DMS153 (cell line): Measurements from ENCODE around the gene GAS1.

Experiments used
- DNase-seq: peaks from one replicate; lab custom pipeline; 2025; lab: John Stamatoyannopoulos, UW

GAS1 gene

DNA sequence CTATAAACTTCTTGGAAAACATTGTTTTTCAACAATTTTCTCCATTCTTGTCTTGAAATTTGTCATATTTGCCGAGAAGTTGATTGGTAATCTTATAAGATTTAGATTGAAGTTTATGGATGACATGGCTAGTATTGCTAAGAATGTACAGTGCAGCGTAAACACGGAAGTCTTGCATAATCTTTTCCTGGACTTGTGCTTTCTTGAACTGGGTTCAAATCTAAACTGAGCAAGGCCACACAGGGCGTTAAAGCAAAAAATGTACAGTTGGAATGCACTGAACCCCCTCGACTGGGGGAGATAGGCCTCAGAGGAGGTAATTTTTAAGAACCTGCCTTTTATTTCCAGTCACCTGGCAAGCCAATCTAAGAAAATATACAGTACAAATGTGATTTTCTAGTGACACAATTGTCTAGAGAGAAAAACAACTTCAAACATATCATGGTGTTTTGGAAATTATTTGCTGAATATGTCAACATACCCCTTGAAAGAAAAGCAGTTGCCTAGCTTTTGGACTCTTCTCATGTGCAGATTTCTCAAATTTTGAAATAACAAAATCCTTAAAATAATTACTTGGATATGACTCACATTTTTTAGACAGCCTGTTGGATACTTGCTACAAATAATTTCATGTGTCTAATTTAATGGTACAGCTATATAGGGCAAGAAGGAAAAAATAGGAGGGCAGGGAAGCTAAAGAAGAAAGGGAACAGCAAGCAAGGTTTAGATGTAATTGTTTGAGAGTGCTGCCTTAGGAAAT is 18.5 kb upstream of the GAS1 start:
- no peak for DNase-seq

DNA sequence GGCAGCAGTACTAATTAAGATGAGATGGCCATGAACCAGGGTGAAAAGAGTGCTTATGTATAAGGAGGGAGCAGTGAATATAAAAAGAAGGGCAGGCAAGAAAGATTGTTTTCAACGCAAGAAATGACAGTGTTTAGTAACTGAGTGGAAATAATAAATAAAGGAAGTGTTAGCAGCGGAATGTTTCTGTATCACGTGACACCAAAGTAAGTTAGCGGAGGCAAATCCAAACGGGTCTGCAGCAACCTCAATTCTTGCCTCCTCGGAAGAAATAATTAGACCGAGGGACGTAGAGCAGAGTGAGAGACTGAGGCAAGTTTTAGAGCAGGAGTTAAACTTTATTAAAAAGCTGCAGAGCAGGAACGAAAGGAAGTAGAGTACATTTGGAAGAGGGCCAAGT is 15.4 kb upstream of the GAS1 start:
- no peak for DNase-seq

DNA sequence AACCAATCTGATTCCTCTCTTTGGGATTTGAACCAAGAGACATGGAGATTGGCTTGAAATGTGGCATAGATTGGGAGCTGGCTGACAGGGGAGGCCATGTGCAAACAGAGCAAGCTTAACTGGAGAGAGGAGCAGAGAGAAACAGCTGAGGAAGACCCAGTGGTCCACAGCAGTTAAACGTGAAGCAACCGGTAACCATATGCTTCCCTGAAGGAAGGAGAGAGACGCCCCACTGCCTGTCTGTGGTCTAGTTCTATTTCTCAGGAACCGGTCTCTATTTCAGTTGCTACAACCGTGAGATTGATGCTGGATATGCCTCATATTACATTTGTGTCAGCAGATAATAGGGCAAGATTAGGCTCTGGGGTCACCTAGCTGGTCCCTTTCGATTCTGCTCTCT is 13.6 kb upstream of the GAS1 start:
- DNase-seq = no peak

DNA sequence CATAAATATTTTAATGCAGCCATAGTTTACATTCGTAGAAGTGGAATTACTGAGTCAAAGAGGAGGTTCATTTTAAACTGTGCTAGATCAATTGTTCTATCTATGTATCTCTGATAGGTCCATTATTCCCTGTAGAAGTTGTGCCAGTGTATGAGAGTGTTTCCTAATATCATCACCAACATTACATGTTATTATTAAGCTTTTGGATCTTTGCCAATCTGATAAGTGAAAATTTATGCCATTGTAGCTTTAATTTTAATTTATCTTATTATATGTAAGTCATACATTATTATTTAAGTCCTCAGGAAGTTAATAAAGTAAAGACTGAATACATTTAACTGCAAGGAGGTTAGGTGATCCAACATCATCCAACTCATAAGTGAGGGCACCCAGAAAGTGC is 10.9 kb upstream of the GAS1 start:
- no peak for DNase-seq

DNA sequence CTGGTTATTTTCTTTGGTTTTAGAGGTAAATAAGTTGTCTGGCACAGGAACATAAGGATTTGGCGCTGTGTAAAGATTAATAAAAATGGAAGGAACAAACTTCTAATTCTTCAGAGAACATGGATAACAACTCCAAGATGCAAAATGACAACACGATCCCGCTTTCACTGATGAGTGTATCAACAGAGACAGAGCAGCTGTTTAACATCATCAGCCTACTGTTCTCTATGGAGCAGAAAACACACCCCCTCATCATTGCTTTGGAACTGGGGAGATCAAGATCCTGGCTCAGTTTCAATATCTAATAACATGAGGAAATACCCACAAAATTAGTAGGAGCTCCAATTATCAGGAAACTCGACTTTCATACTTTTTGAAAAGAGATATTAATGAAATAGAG is 8.3 kb upstream of the GAS1 start:
- DNase-seq = no peak

DNA sequence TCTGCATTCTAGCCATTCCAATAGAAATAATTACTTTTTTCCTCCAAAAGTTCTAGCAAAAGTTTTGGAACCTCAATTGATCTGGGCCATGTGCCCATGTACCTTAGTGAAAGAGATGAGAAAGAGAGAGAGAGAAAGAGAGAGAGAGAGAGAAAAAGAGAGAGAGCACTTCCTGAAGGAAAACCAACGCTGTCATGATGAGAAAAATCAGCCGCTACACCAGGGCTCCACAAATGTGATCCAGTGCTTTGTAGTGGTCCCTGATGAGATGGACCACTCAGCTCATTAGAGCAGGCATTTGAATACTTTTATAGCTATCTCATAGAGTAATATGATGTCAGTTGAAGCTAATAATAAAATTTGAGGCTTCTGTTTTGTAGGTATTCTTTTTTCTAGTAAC is 7.7 kb upstream of the GAS1 start:
- no peak for DNase-seq

DNA sequence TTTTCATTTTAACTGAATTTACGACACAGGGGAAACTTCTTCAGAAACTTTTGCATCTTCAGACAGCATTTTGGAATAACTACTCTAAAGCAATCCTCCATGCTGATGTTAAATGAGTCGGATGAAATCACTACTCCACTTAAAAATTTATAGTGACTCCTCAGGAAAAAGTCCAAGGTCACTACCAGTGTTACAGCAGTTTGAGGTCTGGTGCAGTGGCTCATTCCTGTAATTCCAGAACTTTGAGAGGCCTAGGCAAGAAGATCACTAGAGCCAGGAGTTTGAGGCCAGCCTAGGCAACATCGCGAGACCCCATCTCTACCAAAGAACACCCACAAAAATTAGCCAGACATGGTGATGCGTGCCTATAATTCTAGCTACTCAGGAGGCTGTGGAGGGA is 5.9 kb upstream of the GAS1 start:
- no peak for DNase-seq

DNA sequence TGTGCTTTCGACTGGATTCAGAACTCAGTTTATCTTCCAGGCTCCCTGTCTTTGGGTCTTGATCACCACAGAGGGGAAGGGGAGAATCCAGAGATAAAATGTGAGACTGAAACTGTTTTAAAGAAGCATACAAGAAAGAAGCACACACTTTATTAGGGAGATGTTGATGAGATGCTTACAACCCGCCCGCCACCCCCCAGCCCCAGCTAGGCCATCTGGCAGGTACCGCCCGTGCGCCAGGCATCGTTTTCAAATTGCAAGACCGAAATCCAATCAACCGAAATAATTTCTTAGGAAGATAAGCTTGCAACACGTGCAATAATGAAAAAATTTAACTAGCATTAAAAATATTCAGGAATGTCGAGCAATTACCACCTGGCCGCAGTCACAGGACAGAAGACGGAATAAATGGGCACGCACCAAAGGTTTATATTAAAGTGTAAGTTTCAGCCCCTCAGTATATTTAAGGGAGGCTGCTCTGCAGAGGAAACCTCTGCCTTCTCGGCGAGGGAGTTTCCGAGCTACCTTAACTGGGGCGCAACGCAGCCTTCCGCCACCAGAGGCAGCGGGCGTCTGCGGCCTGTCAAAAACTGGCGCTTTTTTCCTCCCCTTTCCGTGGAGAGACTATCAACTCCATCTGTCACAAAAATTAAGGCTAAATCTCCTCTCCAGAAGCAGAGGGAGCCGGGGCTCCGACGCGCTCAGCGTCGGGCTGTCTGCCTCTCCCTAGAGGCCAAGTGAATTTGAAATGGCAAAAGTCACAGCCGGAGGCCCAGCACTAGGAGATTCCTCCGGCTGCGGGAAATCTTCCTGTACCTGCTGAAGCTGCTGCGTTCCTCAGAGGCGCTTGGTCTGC is 996 bp upstream of the GAS1 start:
- DNase-seq = peak; percentile 7

DNA sequence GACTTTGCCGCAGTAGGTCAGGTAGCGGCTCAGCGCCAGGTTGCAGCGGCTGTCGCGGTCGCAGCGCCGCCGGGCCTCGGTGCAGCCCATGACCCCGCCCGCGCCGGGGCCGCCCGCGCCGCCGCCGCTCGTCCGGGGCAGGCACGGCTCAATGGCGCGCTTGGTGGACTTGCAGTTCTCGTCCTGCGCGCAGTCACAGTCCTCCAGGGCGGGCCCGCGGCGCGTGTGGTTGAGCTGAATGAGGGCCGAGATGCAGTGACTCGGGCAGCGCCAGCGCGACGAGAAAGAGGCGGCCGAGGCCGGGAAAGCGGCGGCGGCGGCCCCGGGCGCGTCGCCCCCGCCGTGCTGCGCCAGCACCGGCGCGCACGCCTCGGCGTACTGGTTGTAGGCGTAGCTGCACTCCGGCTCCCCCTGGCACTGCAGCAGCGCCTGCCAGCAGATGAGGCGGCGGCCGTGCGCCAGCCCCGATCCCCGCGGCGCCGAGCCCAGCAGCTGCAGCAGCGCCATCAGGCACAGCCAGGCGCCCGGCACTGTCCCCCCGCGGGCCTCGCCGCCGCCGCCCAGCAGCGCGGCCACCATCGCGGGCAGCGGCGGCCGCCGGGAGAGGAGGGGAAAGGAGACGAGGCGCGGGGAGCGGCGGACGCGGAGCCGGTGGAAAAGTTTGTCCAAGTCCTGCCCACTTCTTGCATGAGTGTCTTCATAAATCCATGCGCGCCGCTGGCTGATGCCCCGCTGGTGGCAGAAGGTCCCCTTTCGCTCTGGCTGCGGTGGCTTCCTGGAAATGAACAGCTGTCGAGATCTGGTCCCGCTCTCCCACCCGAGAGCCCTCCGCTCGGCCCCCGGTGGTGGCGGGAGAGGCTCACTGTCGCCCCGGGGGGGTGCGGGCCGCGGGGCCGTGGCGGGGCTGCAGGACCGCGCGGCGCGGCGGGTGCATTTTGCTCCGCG is 833 bp downstream of the GAS1 start:
- peak; percentile 10 for DNase-seq

DNA sequence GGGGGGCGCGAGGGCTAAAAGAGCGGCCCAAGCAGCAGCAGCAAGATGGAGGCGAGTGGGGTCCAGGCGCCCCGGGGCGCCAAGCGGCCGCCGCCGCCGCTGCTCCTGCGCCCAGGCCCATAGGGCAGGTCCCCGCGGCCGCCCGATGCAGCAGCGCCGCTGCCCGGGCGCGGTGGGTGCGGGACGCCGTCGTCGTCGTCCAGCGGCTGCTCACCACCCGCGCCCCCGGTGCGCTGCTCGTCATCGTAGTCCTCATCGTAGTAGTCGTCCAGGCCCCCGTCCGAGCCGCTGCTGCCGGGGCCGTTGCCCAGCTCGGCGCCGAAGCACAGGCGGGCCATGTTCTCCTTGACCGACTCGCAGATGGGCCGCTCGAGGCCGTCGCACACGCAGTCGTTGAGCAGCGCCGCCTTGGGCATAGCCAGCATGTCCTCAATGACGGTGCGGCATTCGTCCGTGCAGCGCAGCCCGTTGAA is 1.5 kb downstream of the GAS1 start:
- DNase-seq = no peak

DNA sequence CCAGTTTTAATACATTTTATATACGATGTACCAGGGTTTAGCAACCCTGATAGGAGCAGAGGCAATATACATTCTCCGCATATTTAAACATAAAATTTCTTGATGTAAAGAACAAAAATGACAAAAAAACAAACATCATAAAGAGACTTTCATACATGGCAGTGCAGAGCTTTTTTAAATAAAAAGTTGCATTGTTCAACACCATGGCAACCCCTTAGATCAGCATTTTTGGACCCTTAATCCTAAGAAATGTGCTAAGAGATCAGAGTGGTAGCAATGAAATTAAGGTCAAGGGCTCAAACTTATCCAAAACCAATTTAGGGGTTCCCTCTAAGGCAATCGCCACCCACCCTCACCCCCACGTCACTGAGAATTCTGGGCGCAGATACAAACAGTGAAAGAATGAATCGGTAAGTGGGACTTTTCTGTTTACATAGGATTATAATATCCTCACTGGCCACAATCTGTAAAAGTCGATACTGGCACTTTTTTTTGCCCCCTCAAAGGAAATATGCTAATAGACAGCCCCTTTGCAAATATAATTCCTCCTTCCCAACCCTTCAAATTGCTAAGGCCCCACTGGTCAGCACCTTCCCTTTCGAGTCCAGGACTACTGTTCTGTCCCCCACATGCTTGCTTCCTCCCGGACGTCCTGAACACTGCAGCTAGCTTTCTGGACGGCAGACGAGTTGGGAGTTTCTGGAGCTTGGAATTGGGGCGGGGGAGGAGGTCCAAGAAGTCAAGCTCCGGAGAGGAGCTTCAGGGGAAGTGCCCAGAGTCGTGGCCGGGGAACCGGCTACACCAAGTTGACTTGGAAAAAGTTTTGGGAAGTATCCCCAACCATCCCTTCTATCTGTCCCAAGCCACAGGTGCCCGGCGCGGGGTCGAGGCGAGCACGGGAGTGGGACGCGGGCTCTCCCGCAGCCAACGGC is 2.2 kb downstream of the GAS1 start:
- DNase-seq = no peak

DNA sequence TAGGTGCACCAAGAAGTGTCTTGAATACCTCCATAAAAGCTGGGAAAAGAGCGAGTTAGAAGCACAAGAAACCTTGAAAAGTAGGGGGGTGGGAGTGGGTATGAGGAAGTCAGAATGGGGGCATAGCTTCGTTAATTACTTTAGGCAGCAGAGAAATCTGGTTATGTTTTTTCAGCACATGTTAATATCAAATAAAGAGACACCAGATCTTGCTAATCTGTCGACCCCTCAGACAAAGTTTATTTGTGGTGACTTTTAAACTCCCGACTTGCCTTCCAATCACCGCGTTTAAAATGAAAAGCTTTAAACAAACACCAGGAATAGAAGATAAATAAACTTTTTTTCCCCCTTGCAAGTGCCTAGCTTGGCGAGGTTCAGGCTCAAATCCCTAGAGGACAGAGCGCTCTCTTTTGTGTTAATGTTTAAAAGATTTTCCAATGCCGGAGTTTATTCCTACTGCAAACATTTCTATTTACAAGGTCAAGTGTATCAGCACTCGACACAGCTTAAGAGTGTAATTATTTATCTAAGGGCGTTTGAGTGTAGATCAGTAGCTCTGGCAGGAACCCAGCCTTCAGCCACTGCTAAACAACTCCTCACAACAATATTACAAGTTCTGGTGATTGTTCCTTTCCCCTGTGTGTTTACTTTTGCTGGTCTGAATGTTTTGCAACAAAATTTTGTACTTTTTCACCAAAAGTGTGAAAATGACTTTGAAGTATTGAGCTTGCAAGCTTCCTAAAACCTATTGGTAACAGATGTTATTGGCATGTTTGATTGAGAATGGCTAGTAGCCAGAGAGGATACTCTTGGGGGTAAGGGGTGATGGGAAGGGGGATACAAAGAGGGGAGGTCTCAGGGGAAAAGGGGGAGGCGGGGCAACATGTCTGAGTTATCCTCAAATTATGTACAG is 3.8 kb downstream of the GAS1 start:
- DNase-seq = peak; percentile 82

DNA sequence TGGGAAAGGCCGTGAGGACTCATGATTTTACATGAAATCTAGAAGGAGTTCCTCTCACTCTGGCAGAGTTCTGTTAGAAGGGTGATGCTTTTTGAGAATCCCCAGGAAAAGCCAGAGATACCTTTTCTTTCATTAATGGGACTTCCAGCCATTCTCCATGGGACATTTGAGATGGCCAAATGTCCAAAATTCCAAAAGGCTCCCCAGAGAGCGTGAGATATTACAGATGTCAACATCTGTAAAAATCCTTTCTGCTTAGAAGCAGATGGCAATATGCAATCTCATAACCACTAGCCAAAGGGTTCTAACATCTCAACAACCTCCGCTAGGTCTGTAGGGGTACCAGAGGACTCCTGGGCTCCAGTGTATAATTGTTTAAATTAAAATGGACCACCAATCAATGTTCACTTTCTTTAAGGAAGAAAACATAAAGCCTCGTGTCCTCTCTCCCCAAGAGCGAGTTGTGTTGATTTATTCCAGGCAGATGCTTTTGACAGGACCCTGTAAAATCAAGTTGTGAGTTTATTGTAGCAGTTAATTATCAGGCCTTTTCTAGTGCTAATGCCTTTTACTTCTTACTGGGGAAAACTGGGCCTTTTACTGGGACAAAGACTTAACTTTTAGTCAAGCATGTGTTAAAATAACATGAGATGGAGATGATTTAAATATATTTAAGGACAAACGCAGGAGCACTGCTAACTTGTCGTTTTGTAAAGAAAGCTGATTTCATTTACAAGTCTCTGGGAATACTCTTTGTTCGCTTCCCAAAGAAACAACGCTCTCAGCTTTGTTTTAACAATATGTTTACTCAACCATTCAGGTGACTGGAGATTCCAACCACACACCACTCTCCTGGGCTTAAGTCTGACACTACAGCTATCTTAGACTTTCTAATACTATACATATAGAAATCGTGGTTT is 4.8 kb downstream of the GAS1 start:
- no peak for DNase-seq

DNA sequence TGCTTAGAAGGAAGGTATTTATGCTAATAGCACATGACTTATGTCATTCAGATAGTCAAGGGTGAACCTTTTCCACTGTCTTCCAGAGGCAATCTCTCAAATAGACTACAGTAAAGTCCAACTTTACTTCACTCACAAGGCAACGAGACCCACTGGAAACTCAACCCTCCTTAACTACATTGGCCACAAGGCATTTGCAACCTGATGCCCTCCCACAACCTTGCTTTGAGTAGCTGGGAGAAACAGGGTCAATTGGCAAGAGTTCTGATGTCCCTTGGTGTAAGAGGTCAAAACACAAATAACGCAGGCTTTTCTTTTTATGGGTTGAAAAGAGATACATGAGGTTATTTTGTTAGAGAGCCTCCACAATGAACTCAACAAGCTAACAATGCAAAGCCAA is 6.1 kb downstream of the GAS1 start:
- no peak for DNase-seq

DNA sequence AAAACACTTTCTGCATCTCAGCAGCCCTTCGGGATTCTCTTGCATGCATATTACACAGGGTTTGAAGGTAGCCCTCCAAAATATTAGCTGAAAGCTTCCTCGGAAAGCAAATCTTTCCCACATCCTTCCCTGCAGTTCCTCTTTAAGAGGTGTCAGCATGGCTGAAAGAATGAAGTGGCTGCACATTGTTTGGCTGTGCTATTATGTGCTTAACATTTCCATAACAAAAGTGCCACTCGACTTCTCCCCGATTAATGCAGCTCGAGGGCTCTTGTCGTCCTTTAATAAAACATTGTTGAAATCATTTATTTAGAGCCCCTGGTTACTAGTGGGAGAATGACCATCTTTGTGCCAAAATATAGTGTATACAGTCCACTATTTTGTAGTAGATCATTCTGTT is 6.5 kb downstream of the GAS1 start:
- DNase-seq = peak; percentile 44

DNA sequence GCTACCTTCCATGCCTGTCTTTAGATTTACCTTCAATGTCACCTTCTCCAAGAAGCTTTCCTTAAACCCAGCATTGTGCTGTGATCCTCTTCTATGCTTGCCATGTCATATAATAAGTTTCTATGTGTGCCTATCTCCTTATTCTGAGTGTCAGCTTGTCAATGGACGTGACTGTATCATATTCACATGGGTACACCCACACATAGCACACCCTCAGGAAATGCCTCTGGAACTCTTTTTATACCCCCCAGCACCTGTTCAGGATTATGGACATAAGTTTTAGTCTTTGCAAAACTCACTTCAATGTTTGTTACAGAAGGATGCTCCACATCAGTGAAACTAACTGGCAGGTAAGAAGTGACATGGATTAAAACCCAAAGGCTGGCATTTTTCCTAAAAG is 7.4 kb downstream of the GAS1 start:
- DNase-seq = no peak

DNA sequence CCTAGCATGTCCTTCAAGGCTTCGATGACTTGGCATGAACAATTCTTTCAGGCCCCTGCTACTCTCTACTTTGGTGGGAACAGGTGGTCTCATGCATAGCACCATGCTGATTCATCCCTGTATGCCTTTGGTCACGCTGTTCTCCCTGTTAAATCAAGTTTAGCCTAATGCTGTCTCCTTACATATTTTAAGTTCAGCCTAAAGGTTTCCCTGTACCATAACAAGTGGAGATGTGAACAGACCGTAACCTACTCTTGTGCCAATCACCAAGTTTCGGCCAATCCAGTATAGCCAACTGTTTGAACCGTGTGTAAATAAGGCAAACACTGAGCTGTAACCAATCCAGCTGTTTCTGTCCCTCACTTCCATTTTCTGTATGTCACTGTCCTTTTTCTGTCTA is 8.0 kb downstream of the GAS1 start:
- DNase-seq = no peak

DNA sequence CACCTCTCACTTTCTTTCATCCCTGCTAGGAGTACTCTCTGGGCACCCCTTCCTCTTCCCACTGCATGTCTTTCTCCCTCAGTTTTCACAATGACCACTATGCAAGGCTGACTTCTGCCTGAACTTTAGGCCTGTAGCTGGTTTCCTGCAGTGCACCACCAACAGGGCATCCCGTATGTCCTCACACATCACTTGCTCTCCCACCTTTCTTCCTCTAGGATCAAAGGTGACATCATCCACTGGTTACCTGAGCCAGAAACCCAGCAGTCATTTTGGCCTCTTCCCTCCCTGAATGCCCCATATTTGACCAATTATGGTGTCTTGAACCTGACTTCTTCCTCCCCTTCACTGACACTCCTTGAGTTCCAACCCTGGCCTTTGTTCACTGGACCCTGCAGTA is 8.5 kb downstream of the GAS1 start:
- no peak for DNase-seq

DNA sequence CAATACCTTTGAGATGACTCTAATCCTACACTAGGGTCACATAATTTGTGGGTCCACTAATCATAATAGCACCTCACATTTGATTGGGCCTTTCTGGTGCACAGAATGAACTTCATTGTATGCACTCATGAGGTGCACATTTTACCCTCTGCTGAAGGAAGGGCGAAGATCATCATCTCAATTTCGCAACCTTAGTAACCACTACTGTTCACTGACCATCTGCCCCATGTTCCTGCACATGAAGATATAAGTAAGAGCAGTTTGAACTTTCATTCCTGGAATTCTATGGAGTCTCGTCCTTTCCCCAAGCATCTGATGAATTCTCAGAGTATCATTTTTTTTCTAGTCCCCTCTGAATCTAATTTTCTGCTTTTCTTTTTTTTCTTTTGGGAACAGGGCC is 21.2 kb downstream of the GAS1 start:
- DNase-seq = no peak
